ENCODE results near the gene ID3. TPM values are rescaled to one million over a fixed set of nuclear protein-coding genes. Genes with fewer than 3 reads are reported as not detected.
A peak's percentile ranks its signal among the peaks of the same experiment; 100 is the strongest.

ID3 gene
- total RNA-seq, 1 donor from 2014 or later: 487 TPM

- no peak for TF ChIP-seq CTCF (IDR thresholded peaks at IDR 0.05; ENCODE audit: unreplicated experiment)
- Mint-ChIP-seq H3K27ac (no peak overlapping the region), H3K27me3 (ENCODE audit: low read depth) (no peaks in the 10 kb centered on the region), H3K4me1 (peaks cover 28% of the 10 kb centered on the region), H3K36me3 (no peaks in the 10 kb centered on the region), H3K4me3 (peak overlapping the region; percentile 61), H3K9me3 (no peaks in the 10 kb centered on the region)
- DNase-seq (ENCODE audit: low spot score in 2 of 2, unreplicated experiment in 2 of 2): no peak
These were observed 29.9 kb downstream of the ID3 start for GRCh38 chr1:23529146-23530086.

- Mint-ChIP-seq H3K4me1 (peaks cover 28% of the 10 kb centered on the region), H3K36me3 (no peaks in the 10 kb centered on the region), H3K27ac (no peak overlapping the region), H3K4me3 (peak overlapping the region; percentile 34), H3K27me3 (ENCODE audit: low read depth) (no peaks in the 10 kb centered on the region), H3K9me3 (no peaks in the 10 kb centered on the region)
- TF ChIP-seq CTCF (IDR thresholded peaks at IDR 0.05; ENCODE audit: unreplicated experiment): no peak
- DNase-seq (ENCODE audit: low spot score in 2 of 2, unreplicated experiment in 2 of 2): no peak
These were observed 30.9 kb downstream of the ID3 start for GRCh38 chr1:23528250-23528978.

DNA sequence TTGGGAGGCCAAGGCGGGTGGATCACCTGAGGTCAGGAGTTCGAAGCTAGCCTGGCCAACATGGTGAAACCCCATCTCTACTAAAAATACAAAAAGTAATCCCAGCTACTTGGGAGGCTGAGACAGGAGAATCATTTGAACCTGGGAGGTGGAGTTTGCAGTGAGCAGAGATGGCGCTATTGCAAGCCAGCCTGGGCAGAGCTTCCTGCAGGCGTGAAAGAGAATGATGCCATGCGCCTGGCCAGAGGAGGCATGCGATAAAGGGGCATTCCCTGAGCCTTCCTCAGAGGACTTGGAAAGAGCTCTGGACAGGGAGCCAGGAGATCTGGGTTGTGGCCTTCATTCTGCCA, 31.4 kb downstream of the ID3 start:
- no peaks in the 10 kb centered on the region for H3K9me3 Mint-ChIP-seq
- no peak for TF ChIP-seq CTCF (IDR thresholded peaks at IDR 0.05; ENCODE audit: unreplicated experiment)
- H3K4me1 Mint-ChIP-seq: peaks cover 28% of the 10 kb centered on the region
- no peaks in the 10 kb centered on the region for H3K27me3 Mint-ChIP-seq (ENCODE audit: low read depth)
- DNase-seq (ENCODE audit: low spot score in 2 of 2, unreplicated experiment in 2 of 2): no peak
- H3K36me3 Mint-ChIP-seq: no peaks in the 10 kb centered on the region
- no peak overlapping the region for H3K27ac Mint-ChIP-seq
- H3K4me3 Mint-ChIP-seq: no peak overlapping the region

DNA sequence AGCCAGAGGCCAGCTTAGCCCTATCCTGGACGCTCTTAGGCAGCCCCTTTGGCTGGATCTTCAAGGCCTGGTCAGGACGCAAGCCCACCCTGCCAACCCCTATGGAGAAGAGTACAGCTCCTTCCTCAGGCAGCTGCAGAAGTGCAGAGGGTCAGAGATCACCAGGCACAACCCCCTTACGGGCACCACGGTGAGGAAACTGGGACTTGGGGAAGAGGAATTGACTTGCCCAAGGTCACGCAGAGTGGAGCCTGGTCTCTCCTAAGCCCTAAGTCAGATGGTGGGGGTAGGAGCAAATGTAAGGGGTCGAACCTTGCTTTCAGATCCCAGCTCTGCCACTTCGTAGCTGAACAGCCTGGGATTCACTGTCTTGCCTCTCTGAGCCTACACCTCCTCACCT, 31.9 kb downstream of the ID3 start:
- no peak for TF ChIP-seq CTCF (IDR thresholded peaks at IDR 0.05; ENCODE audit: unreplicated experiment)
- H3K27ac Mint-ChIP-seq: no peak overlapping the region
- H3K9me3 Mint-ChIP-seq: no peaks in the 10 kb centered on the region
- no peaks in the 10 kb centered on the region for H3K27me3 Mint-ChIP-seq (ENCODE audit: low read depth)
- no peaks in the 10 kb centered on the region for H3K36me3 Mint-ChIP-seq
- H3K4me1 Mint-ChIP-seq: peaks cover 28% of the 10 kb centered on the region
- no peak overlapping the region for H3K4me3 Mint-ChIP-seq
- no peak for DNase-seq (ENCODE audit: low spot score in 2 of 2, unreplicated experiment in 2 of 2)

DNA sequence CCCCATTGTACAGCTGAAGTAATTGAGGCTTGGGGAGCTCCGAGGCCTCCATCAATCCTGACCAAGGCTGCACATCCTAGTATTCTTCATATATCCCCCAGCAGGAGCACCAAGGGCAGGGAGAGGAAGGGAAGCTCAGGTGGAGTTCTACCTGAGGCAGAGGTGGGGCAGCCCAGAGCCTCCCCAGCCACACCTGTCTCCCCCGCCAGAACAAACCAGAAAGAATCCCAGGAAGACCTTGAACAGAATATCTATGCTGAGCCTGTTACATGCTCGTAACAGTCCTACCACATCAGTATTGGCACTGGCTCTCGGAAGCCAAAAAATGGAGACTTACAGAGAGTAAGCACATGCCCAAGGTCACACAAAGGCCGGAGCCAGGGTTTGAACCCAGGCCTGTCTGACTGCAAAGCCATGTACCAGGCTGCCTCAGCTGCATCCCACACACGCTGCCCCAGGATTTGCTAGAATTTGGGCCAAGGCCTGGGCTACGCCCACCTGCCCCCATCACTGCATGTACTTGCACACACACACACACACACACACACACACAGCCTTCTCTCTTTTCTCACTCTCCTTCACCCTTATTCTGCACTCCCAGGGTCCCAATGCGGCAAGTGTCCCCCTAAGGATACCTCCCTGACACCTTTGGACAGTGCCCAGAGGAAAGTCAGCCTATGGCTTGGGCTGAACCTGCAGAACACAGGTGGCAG, 32.8 kb downstream of the ID3 start:
- Mint-ChIP-seq H3K9me3 (no peaks in the 10 kb centered on the region), H3K27ac (no peak overlapping the region), H3K4me3 (no peak overlapping the region), H3K27me3 (ENCODE audit: low read depth) (no peaks in the 10 kb centered on the region), H3K36me3 (peaks cover 3% of the 10 kb centered on the region), H3K4me1 (peaks cover 20% of the 10 kb centered on the region)
- TF ChIP-seq CTCF (IDR thresholded peaks at IDR 0.05; ENCODE audit: unreplicated experiment): no peak
- no peak for DNase-seq (ENCODE audit: low spot score in 2 of 2, unreplicated experiment in 2 of 2)
